Measurements from ENCODE around the gene STXBP5L.
"Not testable (repeated sequence)": the region's sequence is repeated elsewhere in the genome, so short reads cannot be mapped to it uniquely, and the experiment has no call there.

Gene STXBP5L

DNA sequence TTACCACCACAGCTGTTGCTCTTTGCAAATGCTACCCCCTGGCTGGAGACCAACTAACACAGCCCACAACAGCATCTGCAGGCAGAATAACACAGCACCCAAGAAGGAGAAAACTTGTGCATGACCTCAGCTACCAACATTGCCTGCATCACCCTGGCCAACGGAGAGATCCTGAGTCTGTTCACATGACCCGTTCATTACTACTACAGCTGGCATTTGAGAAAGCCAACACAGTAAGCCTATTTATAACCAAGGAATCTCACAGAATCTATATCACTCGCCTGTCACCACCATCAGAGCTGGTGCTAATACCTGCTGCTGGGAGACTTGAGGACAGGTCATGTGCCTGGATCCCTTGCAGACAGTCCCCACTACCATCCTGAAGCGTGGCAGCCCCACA is 422.6 kb downstream of the STXBP5L start:
- H3K9me3 ChIP-seq (ENCODE audit: control insufficient read depth, insufficient read depth, low read length): no peaks in the 10 kb centered on the region
- H3K27me3 ChIP-seq (ENCODE audit: control insufficient read depth, insufficient read depth, low read length): no peaks in the 10 kb centered on the region
- no peak overlapping the region for H3K4me3 ChIP-seq (ENCODE audit: low read depth, low read length)
- no peaks in the 10 kb centered on the region for H3K36me3 ChIP-seq (ENCODE audit: control insufficient read depth, insufficient read depth, low read length)
- H3K9ac ChIP-seq (ENCODE audit: low read depth, low read length): no peak overlapping the region
- H3K4me1 ChIP-seq (ENCODE audit: control insufficient read depth, insufficient read depth, low read length): no peaks in the 10 kb centered on the region
- H3K27ac ChIP-seq (ENCODE audit: low read depth, low read length): no peak overlapping the region

DNA sequence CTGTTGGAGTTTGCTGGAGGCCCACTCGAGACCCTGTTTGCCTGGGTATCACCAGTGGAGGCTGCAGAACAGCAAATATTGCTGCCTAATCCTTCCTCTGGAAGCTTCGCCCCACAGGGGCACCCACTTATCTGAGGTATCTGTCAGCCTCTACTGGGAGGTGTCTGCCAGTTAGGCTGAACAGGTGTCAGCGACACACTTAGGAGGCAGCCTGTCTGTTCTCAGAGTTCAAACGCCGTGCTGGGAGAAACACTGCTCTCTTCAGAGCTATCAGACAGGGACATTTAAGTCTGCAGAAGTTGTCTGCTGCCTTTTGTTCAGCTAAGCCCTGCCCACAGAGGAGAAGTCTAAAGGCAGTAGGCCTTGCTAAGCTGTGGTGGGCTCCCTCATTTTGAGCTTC is 448.0 kb downstream of the STXBP5L start:
- H3K4me1 ChIP-seq (ENCODE audit: control insufficient read depth, insufficient read depth, low read length); H3K36me3 ChIP-seq (ENCODE audit: control insufficient read depth, insufficient read depth, low read length); H3K4me3 ChIP-seq (ENCODE audit: low read depth, low read length); H3K9ac ChIP-seq (ENCODE audit: low read depth, low read length); H3K27ac ChIP-seq (ENCODE audit: low read depth, low read length); H3K27me3 ChIP-seq (ENCODE audit: control insufficient read depth, insufficient read depth, low read length); H3K9me3 ChIP-seq (ENCODE audit: control insufficient read depth, insufficient read depth, low read length): not testable (repeated sequence)

DNA sequence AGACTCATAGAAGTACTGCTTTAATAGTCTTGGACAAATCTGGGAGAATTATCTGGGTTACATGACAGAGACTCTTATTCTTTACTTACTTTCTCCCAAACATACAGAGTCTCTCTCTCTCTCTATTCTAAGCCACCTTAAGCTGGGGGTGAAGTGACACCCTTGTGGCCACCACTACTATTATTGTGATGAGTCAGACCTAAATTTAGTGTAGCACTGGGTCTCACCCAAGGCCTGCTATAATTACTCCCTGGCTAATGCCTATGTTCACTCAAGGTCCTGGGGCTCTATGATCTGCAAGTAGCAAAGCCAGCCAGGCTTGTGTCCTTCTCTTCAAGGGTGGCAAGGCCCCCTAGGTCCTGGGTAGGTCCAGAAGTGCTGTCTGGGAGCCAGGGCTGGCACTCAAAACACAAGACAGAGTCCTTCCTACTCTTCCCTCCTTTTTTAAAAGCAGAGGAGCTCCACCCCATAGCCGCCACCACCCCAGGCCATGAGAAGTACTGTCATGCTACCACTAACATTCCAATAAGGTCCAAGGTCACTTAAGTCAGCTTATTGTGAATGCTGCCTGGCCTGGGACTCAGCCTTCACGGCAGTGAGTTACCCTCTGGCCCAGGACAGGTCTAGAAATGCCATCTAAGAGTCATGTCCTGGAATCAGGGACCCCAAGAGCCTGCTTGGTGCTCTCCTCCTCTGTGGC is 454.2 kb downstream of the STXBP5L start:
- Histone ChIP-seq H3K36me3 (ENCODE audit: control insufficient read depth, insufficient read depth, low read length) (no peaks in the 10 kb centered on the region), H3K9ac (ENCODE audit: low read depth, low read length) (no peak overlapping the region), H3K4me3 (ENCODE audit: low read depth, low read length) (no peak overlapping the region), H3K27ac (ENCODE audit: low read depth, low read length) (no peak overlapping the region), H3K27me3 (ENCODE audit: control insufficient read depth, insufficient read depth, low read length) (no peaks in the 10 kb centered on the region), H3K4me1 (ENCODE audit: control insufficient read depth, insufficient read depth, low read length) (no peaks in the 10 kb centered on the region), H3K9me3 (ENCODE audit: control insufficient read depth, insufficient read depth, low read length) (no peaks in the 10 kb centered on the region)

DNA sequence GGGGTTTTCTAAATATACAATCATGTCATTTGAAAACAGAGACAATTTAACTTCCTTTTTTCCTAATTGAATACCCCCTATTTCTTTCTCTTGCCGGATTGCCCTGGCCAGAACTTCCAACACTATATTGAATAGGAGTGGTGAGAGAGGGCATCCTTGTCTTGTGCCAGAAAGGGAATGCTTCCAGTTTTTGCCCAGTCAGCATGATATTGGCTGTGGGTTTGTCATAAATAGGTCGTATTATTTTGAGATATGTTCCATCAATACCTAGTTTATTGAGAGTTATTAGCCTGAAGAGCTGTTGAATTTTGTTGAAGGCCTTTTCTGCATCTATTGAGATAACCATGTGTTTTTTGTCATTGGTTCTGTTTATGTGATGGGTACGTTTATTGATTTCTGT is 480.3 kb downstream of the STXBP5L start:
- H3K4me3 ChIP-seq (ENCODE audit: low read depth, low read length); H3K4me1 ChIP-seq (ENCODE audit: control insufficient read depth, insufficient read depth, low read length); H3K27ac ChIP-seq (ENCODE audit: low read depth, low read length); H3K27me3 ChIP-seq (ENCODE audit: control insufficient read depth, insufficient read depth, low read length); H3K9ac ChIP-seq (ENCODE audit: low read depth, low read length); H3K36me3 ChIP-seq (ENCODE audit: control insufficient read depth, insufficient read depth, low read length); H3K9me3 ChIP-seq (ENCODE audit: control insufficient read depth, insufficient read depth, low read length): not testable (repeated sequence)

DNA sequence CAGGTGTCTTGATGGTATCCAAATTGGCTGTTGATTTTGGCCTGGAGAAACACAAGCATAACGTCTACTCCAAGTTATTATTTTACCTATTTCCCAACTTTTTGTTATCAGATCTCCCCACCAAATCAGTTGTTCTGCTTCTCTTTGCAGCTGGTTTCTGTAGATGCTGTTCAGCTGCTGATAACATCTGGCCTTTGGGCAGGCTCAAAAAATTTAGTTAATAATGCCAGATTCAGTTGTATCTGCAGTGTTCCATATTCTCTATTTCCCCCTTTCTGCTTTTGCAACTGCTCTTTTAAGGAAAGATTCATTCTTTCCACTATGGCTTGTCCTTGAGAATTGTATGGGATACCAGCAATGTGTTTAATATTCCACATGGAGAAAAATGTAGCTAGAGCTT is 488.0 kb downstream of the STXBP5L start:
- H3K27me3 ChIP-seq (ENCODE audit: control insufficient read depth, insufficient read depth, low read length); H3K9me3 ChIP-seq (ENCODE audit: control insufficient read depth, insufficient read depth, low read length); H3K9ac ChIP-seq (ENCODE audit: low read depth, low read length); H3K27ac ChIP-seq (ENCODE audit: low read depth, low read length); H3K36me3 ChIP-seq (ENCODE audit: control insufficient read depth, insufficient read depth, low read length); H3K4me3 ChIP-seq (ENCODE audit: low read depth, low read length); H3K4me1 ChIP-seq (ENCODE audit: control insufficient read depth, insufficient read depth, low read length): not testable (repeated sequence)

DNA sequence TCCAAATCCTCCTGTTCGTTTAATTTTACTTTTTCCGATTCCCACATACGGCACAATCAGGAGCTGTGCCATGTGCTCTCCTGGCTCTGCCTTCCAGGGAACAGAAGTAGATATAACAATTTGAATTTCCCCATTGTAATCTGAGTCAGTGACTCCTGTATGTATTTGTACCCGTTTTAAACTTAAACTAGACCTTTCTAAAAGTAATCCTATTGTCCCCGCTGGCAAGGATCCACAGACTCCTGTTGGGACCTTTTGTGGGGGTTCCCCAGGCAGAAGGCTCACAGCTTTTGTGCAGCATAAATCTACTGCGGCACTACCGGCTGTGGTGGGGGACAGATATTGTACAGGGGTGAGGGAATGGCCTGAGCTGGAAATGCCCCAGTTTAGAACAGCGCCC is 490.0 kb downstream of the STXBP5L start:
- not testable (repeated sequence) for H3K27ac ChIP-seq (ENCODE audit: low read depth, low read length); H3K9ac ChIP-seq (ENCODE audit: low read depth, low read length); H3K9me3 ChIP-seq (ENCODE audit: control insufficient read depth, insufficient read depth, low read length); H3K36me3 ChIP-seq (ENCODE audit: control insufficient read depth, insufficient read depth, low read length); H3K4me1 ChIP-seq (ENCODE audit: control insufficient read depth, insufficient read depth, low read length); H3K27me3 ChIP-seq (ENCODE audit: control insufficient read depth, insufficient read depth, low read length); H3K4me3 ChIP-seq (ENCODE audit: low read depth, low read length)

DNA sequence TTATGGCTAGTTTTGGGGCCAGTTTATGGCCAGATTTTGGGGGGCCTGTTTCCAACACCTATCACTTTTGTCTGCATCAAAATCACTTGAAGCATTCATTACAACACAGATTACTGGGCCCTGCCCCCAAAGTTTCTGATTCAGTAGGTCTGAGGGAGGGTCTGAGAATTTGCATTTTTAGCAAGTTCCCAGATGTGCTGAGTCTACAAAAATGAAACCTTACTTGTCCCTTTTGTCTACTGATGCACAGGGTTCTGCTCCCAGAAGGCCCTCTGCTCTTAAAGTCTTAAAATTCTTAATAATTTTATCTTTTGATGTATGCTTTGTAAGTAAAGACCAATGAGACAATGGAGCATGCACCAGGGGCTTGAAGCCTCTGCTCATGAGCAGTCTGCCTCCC is 491.8 kb downstream of the STXBP5L start:
- Histone ChIP-seq H3K4me3 (ENCODE audit: low read depth, low read length) (no peak overlapping the region), H3K9me3 (ENCODE audit: control insufficient read depth, insufficient read depth, low read length) (no peaks in the 10 kb centered on the region), H3K4me1 (ENCODE audit: control insufficient read depth, insufficient read depth, low read length) (no peaks in the 10 kb centered on the region), H3K36me3 (ENCODE audit: control insufficient read depth, insufficient read depth, low read length) (no peaks in the 10 kb centered on the region), H3K9ac (ENCODE audit: low read depth, low read length) (no peak overlapping the region), H3K27ac (ENCODE audit: low read depth, low read length) (no peak overlapping the region), H3K27me3 (ENCODE audit: control insufficient read depth, insufficient read depth, low read length) (no peaks in the 10 kb centered on the region)

DNA sequence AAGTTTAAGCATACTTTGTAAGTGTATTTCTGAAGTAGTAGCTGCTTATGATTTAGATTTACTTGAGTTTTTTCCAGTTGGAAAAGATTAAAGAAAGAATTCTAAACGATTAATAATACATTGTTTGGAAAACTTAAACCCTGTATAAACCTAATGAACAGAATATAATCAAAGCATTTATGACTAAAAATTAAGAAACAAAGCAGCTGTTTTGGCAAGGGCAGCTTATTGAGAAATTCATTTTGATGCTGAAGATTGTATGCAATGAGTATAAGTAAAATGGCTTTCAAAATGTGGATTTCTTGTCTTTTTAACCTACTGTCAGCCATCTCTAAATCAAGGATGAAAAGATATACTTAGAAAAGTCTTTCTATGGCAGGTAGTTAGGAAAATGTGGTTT is 497.6 kb downstream of the STXBP5L start:
- H3K4me3 ChIP-seq (ENCODE audit: low read depth, low read length): no peak overlapping the region
- H3K4me1 ChIP-seq (ENCODE audit: control insufficient read depth, insufficient read depth, low read length): no peaks in the 10 kb centered on the region
- H3K27me3 ChIP-seq (ENCODE audit: control insufficient read depth, insufficient read depth, low read length): no peaks in the 10 kb centered on the region
- H3K9me3 ChIP-seq (ENCODE audit: control insufficient read depth, insufficient read depth, low read length): no peaks in the 10 kb centered on the region
- no peaks in the 10 kb centered on the region for H3K36me3 ChIP-seq (ENCODE audit: control insufficient read depth, insufficient read depth, low read length)
- no peak overlapping the region for H3K9ac ChIP-seq (ENCODE audit: low read depth, low read length)
- H3K27ac ChIP-seq (ENCODE audit: low read depth, low read length): no peak overlapping the region

DNA sequence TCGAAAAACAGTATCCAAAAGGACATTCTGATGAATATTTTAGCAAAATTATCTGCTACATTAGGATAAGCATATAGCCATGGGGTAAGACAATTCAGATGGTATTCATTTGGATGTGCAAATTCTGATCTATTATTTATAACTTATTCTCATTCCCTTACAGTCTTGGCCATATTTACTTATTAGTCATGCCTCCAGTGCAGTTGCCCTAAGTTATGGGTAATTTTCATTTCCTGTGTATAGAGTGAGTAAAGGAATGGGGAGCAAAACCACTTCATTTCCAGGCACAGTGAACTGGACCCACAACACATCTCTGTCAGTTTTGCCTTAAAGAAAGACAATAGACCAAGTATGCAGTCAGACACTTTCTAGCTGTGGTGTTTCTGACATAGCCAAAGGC is 503.5 kb downstream of the STXBP5L start:
- Histone ChIP-seq H3K9me3 (ENCODE audit: control insufficient read depth, insufficient read depth, low read length) (no peaks in the 10 kb centered on the region), H3K9ac (ENCODE audit: low read depth, low read length) (no peak overlapping the region), H3K27ac (ENCODE audit: low read depth, low read length) (no peak overlapping the region), H3K27me3 (ENCODE audit: control insufficient read depth, insufficient read depth, low read length) (no peaks in the 10 kb centered on the region), H3K4me3 (ENCODE audit: low read depth, low read length) (no peak overlapping the region), H3K36me3 (ENCODE audit: control insufficient read depth, insufficient read depth, low read length) (no peaks in the 10 kb centered on the region), H3K4me1 (ENCODE audit: control insufficient read depth, insufficient read depth, low read length) (no peaks in the 10 kb centered on the region)

DNA sequence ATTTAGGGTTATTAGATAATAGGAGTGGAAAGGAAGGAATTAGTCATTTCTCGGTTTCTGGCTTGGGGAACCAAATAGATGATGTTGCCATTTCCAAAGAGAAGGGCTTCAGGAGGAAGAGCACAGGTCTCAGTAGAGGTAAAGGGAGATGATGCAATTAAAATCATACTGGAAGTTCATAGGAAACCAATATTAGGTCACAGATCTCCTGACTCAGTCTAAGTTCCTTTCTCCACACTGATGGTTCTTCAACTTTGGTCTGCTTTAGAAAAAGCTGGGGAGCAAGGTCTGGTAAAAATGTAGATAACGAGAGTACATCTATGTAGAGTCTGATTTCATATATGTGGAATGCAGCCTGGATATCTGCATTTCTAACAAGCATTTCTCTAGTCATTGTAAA is 506.9 kb downstream of the STXBP5L start:
- Histone ChIP-seq H3K4me1 (ENCODE audit: control insufficient read depth, insufficient read depth, low read length) (no peaks in the 10 kb centered on the region), H3K36me3 (ENCODE audit: control insufficient read depth, insufficient read depth, low read length) (no peaks in the 10 kb centered on the region), H3K9ac (ENCODE audit: low read depth, low read length) (no peak overlapping the region), H3K9me3 (ENCODE audit: control insufficient read depth, insufficient read depth, low read length) (no peaks in the 10 kb centered on the region), H3K27me3 (ENCODE audit: control insufficient read depth, insufficient read depth, low read length) (no peaks in the 10 kb centered on the region), H3K27ac (ENCODE audit: low read depth, low read length) (no peak overlapping the region), H3K4me3 (ENCODE audit: low read depth, low read length) (no peak overlapping the region)

DNA sequence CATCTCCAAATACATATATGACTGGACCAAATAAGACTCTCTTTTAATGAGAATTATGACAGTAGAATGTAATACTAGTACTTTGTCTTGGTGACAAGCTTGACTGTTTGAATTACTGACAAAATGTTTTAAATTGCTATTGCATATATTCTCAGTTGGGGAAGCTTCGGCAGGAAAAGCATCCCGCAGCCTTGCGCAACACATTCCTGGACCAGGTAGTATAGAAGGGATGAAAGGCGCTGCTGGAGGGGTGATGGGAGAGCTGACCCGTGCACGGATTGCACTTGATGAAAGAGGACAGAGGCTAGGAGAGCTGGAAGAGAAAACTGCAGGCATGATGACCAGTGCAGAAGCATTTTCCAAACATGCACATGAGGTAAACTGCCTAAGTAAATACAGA is 510.2 kb downstream of the STXBP5L start:
- Histone ChIP-seq H3K27me3 (ENCODE audit: control insufficient read depth, insufficient read depth, low read length) (no peaks in the 10 kb centered on the region), H3K4me1 (ENCODE audit: control insufficient read depth, insufficient read depth, low read length) (no peaks in the 10 kb centered on the region), H3K27ac (ENCODE audit: low read depth, low read length) (no peak overlapping the region), H3K4me3 (ENCODE audit: low read depth, low read length) (no peak overlapping the region), H3K36me3 (ENCODE audit: control insufficient read depth, insufficient read depth, low read length) (no peaks in the 10 kb centered on the region), H3K9me3 (ENCODE audit: control insufficient read depth, insufficient read depth, low read length) (no peaks in the 10 kb centered on the region), H3K9ac (ENCODE audit: low read depth, low read length) (no peak overlapping the region)

DNA sequence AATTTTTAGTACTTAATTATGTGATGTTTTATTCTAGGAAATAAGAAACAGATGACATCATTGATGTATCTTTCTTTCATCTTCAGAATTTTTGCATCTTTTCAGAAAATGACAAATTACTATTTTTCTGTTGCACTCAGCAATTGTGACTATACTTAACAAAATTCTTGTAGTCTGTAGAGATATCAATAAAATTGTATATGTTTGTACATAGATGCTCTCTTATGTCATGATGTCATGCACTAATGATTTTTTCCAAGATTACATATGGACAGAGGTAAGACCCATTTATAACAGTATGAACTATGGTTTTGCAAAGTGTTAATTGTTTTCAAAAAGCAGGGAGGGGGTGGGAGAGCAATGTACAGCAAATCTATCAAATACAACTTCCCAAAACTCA is 516.5 kb downstream of the STXBP5L start:
- H3K36me3 ChIP-seq (ENCODE audit: control insufficient read depth, insufficient read depth, low read length): peaks cover 26% of the 10 kb centered on the region
- H3K27ac ChIP-seq (ENCODE audit: low read depth, low read length): no peak overlapping the region
- no peak overlapping the region for H3K9ac ChIP-seq (ENCODE audit: low read depth, low read length)
- H3K4me3 ChIP-seq (ENCODE audit: low read depth, low read length): no peak overlapping the region
- no peaks in the 10 kb centered on the region for H3K27me3 ChIP-seq (ENCODE audit: control insufficient read depth, insufficient read depth, low read length)
- no peaks in the 10 kb centered on the region for H3K9me3 ChIP-seq (ENCODE audit: control insufficient read depth, insufficient read depth, low read length)
- H3K4me1 ChIP-seq (ENCODE audit: control insufficient read depth, insufficient read depth, low read length): no peaks in the 10 kb centered on the region

Measured in HUES48 (cell line).